Brain microvascular endothelial cell (primary cell): ENCODE results near the gene DDX31.
A peak's percentile ranks its signal among the peaks of the same experiment; 100 is the strongest.

Experiments used
- DNase-seq: peaks from one replicate; pipeline ENCODE4 v3.0.0-alpha.2; 2020
- H3K27ac ChIP-seq: fragments of 250-450 bp; sonication (Bioruptor Pico); 2 replicates; pipeline ENCODE4 v1.5.1; 2020; ENCODE audit warnings: mild to moderate bottlenecking, moderate library complexity
- H3K27me3 ChIP-seq: fragments of 250-450 bp; sonication (Bioruptor Pico); replicated peaks from 2 replicates; pipeline ENCODE4 v1.5.1; 2020; ENCODE audit warnings: mild to moderate bottlenecking
- H3K36me3 ChIP-seq: fragments of 250-450 bp; sonication (Bioruptor Pico); replicated peaks from 2 replicates; pipeline ENCODE4 v1.5.1; 2020; ENCODE audit warnings: mild to moderate bottlenecking
- H3K4me3 ChIP-seq: 2 replicates; pipeline ENCODE4 v1.5.1; 2011; ENCODE audit warnings: low read depth, mild to moderate bottlenecking, control low read depth, low read length, moderate library complexity
- in situ Hi-C: cut with HindIII; loops from 2 replicates; pipeline ENCODE4 v1.10.0; 2017; ENCODE audit warnings: low sequenced_read_pairs, low pct_ligation_motif_present
- TF ChIP-seq, protein P1 (sequence below): IDR thresholded peaks from 2 replicates; pipeline ENCODE4 v1.5.1; 2011; ENCODE audit warnings: low read depth, mild to moderate bottlenecking, moderate library complexity, low read length, control low read depth, inconsistent platforms; ENCODE audit errors: missing control alignments

The DDX31 gene

DNA sequence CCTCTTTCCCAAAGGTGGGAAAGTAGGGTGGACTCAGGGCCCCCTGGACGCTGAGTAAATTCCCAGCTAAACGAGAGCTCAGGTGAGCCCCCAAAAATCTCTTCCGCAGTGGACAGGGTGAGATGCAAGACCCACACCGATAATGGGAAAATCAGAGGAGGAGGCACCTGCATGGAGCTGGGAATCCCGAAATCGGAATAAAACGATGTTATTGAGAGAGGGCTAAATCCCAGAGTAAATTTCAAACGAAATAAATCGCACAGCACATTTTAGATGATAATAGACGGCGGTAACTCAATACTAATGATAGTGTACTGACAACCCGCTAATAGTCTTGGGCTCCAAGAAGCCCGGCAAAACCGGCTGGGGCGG, 90.4 kb downstream of the DDX31 start:
- Histone ChIP-seq H3K27me3 (peaks cover 72% of the 10 kb centered on the region), H3K4me3 (no peak overlapping the region), H3K36me3 (no peaks in the 10 kb centered on the region), H3K27ac (no peak overlapping the region)
- TF ChIP-seq, protein P1, sequence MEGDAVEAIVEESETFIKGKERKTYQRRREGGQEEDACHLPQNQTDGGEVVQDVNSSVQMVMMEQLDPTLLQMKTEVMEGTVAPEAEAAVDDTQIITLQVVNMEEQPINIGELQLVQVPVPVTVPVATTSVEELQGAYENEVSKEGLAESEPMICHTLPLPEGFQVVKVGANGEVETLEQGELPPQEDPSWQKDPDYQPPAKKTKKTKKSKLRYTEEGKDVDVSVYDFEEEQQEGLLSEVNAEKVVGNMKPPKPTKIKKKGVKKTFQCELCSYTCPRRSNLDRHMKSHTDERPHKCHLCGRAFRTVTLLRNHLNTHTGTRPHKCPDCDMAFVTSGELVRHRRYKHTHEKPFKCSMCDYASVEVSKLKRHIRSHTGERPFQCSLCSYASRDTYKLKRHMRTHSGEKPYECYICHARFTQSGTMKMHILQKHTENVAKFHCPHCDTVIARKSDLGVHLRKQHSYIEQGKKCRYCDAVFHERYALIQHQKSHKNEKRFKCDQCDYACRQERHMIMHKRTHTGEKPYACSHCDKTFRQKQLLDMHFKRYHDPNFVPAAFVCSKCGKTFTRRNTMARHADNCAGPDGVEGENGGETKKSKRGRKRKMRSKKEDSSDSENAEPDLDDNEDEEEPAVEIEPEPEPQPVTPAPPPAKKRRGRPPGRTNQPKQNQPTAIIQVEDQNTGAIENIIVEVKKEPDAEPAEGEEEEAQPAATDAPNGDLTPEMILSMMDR: no peak
- in situ Hi-C loops: no loop called here
- DNase-seq: no peak

GRCh38 chr9:132578367-132578932, 91.3 kb downstream of the DDX31 start:
- in situ Hi-C loops: no loop called here
- Histone ChIP-seq H3K36me3 (no peaks in the 10 kb centered on the region), H3K4me3 (no peak overlapping the region), H3K27ac (no peak overlapping the region), H3K27me3 (peaks cover 64% of the 10 kb centered on the region)
- no peak for DNase-seq
- TF ChIP-seq, protein P1: no peak

- H3K27me3 ChIP-seq: peaks cover 52% of the 10 kb centered on the region
- DNase-seq: no peak
- H3K27ac ChIP-seq: no peak overlapping the region
- TF ChIP-seq, protein P1: no peak
- no peak overlapping the region for H3K4me3 ChIP-seq
- H3K36me3 ChIP-seq: no peaks in the 10 kb centered on the region
- in situ Hi-C loops: no loop called here
These were observed 92.7 kb downstream of the DDX31 start for GRCh38 chr9:132577119-132577518.

- peaks cover 41% of the 10 kb centered on the region for H3K27me3 ChIP-seq
- no peak overlapping the region for H3K27ac ChIP-seq
- TF ChIP-seq, protein P1: no peak
- no peaks in the 10 kb centered on the region for H3K36me3 ChIP-seq
- in situ Hi-C loops: no loop called here
- DNase-seq: no peak
- H3K4me3 ChIP-seq: no peak overlapping the region
These were observed 94.0 kb downstream of the DDX31 start for GRCh38 chr9:132575811-132576210.

DNA sequence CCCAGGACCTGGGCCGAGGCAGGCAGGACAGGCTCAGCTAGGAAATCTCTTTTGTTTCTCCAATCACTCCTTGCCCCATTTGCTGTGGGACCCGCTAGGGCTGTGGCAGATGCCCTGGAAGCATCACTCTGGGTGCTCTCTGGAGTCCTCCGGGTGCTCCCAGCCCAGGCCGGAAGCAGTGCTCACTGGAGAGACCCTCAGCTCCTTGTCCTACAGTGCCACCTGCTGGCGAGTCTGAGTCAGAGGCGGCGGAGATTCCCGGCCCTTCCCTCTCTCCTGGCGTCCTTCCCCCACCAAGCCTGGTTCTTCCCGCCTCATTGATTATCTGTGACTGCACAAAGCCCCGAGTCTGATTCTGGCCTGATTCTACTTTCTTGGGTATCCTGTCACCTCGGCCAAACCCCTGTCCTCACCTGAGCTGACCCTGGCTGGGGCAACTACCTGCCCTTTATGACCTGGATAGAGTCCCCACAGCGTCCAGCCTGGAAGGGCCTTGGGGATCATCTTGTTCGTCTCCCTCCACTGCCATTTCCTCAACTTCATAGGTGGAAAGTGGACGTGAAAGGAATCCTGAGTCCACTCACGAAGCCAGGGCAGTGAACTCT, 94.7 kb downstream of the DDX31 start:
- H3K4me3 ChIP-seq: no peak overlapping the region
- H3K27me3 ChIP-seq: peaks cover 34% of the 10 kb centered on the region
- TF ChIP-seq, protein P1: peak; percentile 89
- in situ Hi-C loops: no loop called here
- H3K27ac ChIP-seq: no peak overlapping the region
- no peaks in the 10 kb centered on the region for H3K36me3 ChIP-seq
- peak; percentile 63 for DNase-seq

DNA sequence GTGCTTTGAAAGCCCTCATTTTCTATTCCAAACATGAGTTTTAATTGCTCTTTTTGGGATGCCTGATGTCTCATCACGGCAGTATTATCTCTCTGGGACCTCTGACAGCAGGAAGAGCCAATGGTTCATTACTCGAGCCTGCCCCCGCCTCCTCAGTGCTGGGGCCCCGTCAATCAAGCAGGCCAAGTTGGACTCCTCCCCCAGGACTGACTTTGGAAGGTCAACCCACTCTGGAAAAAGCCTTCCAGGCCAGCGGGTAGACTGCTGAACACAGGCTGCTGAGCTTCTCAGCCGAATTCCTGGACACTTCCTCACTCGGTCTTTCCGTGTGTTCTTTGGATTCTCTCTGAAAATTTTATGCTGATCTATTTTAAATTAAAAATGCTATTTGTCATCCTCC, 96.9 kb downstream of the DDX31 start:
- H3K27ac ChIP-seq: no peak overlapping the region
- H3K36me3 ChIP-seq: no peaks in the 10 kb centered on the region
- TF ChIP-seq, protein P1: no peak
- DNase-seq: peak; percentile 25
- no peak overlapping the region for H3K4me3 ChIP-seq
- in situ Hi-C loops: no loop called here
- peaks cover 12% of the 10 kb centered on the region for H3K27me3 ChIP-seq
